ENCODE results near the gene CCDC88B.
"Not testable (repeated sequence)": the region's sequence is repeated elsewhere in the genome, so short reads cannot be mapped to it uniquely, and the experiment has no call there.

The CCDC88B gene

DNA sequence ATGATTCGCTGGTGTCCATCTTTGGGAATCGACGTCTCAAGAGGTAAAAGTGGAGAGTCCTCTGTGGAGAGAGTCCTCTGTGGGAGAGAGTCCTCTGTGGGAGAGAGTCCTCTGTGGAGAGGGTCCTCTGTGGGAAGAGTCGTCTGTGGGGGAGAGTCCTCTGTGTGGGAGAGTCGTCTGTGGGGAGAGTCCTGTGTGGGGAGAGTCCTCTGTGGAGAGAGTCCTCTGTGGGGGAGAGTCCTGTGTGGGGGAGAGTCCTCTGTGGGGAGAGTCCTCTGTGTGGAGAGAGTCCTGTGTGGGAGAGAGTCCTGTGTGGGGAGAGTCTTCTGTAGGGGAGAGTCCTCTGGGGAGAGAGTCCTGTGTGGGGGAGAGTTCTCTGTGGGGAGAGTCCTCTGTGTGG is 19.0 kb upstream of the CCDC88B start:
- no peak for DNase-seq (ENCODE audit: low read depth)

DNA sequence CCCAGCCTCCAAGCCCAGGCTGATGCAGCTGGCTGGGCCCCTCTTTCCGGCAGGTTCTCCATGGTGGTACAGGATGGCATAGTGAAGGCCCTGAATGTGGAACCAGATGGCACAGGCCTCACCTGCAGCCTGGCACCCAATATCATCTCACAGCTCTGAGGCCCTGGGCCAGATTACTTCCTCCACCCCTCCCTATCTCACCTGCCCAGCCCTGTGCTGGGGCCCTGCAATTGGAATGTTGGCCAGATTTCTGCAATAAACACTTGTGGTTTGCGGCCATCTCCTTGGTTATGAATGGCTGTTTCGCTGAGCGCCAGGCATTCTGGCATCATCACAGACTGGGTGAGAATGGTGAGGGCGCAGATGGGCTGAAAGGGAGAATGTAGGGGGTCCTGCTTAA is 18.5 kb upstream of the CCDC88B start:
- DNase-seq (ENCODE audit: low read depth), result no peak

DNA sequence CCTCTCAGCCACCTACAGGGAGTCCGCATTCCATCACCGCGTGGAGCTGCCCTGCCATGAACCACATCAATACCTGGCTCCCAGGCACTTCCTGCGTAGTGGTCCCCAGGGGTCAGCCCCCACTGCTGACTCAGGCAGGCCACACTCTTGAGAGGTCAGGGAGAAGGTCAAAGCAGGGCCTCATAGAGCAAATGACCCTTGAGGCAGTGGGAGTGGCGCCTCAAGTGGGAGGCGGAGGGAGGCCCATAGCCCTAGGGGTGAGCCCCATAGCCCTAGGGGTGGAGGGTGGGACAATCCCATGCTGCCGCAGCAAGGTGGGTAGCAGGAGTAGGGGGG is 17.1 kb upstream of the CCDC88B start:
- no peak for DNase-seq (ENCODE audit: low read depth)

DNA sequence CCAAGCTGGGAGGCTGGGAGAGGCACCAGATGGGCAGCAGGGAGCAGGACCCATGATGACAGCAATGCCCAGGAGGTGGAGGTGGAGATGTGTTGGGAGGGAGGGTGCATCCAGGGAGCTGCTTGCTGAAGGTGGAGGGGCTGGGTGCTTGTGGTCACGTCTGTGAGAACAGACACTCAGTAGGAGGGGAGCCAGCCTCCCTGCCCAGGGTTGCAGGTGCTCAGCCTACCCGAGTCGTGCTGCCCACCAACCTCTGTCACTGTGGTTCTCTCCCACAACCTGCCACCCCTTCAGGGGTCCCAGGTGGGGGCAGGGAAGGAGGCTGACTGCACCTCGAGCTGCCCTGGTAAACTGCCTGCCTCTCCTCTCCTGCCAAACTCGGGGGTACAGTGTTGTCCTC is 16.6 kb upstream of the CCDC88B start:
- no peak for DNase-seq (ENCODE audit: low read depth)

DNA sequence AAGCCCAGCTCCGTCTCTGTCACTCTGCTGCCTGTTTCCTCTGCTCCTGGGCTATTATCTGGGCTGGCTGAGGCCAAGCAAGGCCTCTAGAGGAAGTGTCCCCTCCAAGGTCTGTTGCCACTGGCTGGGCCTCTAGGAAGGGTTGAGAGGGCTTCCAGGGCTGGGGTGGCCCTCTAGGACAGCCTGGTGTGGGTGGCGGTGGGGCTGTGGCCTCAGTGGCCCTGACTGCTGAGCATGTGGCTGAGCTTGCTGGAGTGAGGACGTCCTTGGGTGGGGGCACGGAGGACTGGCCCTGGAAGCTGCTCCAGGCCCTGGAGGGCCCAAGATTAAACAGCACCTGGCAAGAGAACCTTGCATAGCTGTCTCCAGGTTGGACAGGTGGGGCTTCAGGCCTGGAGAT is 16.0 kb upstream of the CCDC88B start:
- not testable (repeated sequence) for DNase-seq (ENCODE audit: low read depth)

DNA sequence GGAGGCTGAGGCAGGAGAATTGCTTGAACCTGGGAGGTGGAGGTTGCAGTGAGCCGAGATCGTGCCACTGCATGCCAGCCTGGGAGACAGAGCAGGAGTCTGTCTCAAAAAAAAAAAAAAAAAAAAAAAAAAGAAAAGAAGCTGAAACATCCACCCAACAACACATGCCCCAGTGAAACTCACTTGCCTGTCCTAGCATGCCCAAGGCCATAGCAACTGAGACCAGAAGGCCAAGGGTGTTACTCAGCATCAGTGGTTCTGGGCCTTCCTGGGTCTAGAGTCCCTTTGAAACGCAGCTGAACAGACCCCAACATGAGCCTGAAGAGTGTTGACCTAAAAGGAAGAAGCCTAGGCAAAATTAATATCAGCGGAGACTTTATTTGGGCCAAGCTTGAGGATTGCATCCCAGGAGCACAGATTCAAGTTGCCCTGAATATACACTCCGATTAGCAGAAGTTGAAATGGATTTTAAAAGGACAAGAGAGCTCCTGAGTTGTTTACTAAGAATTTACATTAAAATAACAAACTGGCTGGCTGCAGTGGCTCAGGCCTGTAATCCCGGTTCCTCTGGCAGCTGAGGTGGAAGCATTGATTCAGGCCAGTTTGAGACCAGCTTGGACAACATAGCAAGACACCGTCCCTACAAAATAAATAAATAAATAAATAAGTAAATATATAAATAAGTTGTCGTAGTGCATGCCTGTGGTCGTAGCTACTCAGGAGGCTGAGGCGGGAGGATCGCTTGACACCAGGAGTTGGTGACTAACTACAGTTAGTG is 15.1 kb upstream of the CCDC88B start:
- no peak for DNase-seq (ENCODE audit: low read depth)

DNA sequence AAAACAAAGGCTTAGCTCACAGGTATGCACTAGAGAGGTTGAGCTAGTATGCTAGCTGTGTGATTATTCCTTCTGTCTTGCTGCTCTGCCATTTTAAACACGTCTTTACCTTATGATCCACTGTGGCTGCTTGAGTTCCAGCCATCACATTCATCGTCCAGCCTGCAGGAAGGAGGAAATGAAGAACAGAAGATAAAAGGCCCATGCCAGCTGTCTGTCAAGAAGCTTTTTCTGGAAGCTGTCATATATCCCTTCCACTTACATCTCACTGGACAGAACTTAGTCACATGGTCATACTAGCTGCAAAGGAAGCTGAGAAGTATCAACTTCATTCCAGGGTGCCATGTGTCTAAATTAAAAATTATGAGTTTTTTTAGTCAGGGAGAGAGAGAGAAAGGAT is 12.6 kb upstream of the CCDC88B start:
- DNase-seq (ENCODE audit: low read depth), result no peak

DNA sequence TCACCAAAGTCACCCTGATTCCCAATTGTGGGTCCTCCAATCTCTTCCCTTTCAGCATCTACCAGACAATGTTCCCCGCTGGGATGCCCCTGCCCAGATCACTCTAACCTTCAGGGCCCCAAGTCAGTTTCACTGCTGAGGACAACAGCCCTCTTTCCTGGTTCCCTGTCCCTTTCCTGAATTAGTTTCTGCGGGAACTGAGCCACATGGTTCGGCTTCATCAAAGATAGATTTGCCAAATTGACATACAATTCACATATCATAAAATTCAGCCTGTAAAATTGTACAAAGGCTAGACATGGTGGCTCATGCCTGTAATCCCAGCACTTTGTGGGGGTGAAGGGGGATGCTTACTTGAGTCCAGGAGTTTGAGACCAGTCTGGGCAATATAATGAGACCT is 12.0 kb upstream of the CCDC88B start:
- no peak for DNase-seq (ENCODE audit: low read depth)

DNA sequence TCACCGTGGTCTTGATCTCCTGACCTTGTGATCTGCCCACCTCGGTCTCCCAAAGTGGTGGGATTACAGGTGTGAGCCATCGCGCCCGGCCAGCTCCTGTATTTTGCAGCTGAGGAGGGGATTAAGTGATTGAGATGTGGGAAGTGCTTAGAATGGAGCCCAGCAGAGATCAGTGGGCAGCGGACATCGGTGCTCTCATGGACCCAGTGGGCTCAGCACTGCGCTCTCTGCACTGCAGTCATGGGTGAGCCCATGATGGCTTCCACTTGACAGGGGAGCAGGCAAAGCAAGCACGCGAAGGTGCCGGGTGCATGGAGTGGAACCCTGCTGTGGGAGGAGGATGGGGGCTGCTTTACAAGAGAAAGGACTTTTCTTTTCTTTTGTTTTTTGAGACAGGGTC is 9.1 kb upstream of the CCDC88B start:
- no peak for DNase-seq (ENCODE audit: low read depth)

DNA sequence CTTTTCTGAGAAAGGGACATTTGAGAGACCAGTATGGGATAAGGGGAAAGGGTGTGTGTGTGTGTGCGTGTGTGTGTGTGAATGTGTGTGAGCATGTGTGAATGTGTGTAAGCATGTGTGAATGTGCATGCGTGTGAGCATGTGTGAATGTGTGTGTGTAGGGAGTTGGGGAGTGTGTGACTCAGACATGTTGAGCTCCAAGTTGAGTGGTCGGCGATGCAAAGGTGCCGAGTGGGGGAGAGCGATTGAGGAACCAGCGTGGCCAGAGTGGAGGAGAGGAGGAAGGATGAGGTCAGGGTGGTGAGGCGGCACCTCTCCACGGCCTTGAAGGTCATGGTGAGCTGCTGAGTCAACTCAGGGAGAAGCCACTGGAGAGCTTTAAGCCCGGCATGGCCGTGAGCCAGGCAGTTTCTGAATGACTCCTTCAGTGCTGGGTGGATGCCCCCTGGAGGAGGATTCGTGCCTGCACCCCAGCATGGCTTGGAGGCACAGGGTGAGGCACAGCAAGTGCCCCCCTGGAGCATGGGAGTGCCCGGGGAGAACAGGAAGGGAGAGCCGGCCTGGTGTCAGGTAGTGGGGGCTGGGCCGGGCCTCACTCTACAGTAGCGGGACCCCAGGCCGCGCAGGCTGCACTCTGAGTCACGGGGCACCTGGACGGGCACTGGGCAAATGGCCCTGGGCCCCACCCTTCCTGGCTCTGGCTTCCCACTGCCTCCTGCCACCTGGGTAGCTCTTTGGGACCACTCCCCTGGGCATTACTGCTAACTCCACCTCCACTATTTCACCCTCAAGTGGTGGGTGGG is 8.2 kb upstream of the CCDC88B start:
- DNase-seq (ENCODE audit: low read depth), result no peak

DNA sequence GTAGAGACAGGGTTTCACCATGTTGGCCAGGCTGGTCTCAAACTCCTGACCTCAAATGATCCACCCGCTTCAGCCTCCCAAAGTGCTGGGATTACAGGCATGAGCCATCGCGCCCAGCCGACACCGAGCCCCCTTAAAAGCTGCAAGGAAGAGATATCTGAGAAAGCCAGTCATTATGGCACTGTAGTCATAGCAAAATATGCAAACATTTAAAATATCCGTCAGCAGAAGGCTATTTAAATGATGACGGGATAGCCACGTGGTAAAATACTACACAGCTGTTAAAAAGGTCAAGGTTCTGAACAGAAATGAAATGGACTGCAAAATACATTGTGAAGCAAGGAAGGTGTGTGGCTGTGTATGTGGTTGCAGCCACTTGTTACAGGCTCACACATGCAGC is 6.4 kb upstream of the CCDC88B start:
- no peak for DNase-seq (ENCODE audit: low read depth)

DNA sequence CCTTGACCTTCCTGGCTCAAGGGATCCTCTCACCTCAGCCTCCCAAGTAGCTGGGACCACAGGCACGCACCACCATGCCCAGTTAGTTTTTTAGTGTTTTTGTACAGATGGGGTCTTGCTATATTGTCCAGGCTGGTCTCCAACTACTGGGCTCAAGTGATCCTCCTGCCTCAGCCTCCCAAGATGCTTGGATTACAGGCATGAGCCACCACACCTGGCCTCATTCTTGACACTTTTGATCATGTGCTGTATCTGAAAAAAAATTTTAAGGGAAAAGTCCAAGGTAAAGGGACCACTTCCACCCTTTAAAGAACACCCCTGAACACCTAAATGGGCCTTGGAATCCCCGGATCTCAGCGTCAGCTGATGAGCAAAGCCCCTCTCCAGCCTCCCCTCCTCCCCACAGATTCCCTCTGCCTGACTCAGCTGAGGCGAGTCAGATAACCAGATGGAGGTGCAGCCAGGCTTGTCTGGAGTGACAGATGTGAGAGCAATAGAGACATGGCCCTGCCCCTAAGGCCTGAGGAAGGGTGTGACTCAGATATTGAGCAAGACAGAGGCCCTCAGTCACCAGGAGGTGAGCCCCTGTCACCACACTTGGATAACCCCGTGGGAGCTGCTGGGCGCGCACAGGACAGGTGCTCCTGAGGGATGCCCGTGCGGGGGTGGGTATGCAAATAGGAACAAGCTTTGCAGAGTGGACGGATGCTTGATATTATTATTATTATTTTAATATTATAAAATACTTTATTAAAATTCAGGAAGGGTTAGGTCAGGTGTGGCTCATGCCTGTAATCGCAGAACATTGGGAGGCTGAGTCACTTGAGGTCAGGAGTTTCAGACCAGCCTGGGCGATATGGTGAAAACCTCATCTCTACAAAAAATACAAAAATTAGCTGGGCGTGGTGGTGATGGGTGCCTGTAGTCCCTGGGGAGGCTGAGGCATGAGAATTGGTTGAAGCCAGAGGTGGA is 5.0 kb upstream of the CCDC88B start:
- DNase-seq (ENCODE audit: low read depth), result no peak

DNA sequence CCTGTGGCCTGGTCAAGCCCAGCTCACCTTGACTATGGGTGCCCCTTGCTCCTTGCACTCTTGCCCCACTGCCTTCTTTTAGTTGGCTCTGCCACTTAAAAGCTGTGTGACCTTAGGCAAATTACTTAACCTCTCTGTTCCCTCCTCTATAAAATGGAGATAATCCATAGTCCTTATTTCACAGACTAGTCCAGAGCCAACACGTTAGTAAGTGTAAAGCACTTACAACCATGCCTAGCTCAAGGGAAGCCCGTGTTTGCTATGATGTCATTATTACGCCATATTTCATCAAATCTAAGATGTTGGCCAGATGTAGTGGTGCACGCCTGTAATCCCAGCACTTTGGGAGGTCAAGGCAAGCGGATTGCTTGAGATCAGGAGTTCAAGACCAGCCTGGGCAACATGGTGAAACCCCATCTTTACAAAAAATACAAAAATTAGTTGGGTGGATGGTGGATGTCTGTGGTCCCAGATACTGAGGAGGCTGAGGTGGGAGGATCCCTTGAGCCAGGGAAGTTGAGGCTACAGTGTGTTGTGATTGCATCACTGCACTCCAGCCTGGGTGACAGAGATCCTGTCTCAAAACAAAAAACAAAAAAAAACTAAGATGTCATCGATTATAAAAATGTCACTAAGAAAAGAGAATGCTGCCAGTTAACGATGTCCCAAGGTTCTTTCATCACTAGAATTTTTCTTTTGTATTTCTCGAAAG is 2.3 kb upstream of the CCDC88B start:
- DNase-seq (ENCODE audit: low read depth), result no peak

DNA sequence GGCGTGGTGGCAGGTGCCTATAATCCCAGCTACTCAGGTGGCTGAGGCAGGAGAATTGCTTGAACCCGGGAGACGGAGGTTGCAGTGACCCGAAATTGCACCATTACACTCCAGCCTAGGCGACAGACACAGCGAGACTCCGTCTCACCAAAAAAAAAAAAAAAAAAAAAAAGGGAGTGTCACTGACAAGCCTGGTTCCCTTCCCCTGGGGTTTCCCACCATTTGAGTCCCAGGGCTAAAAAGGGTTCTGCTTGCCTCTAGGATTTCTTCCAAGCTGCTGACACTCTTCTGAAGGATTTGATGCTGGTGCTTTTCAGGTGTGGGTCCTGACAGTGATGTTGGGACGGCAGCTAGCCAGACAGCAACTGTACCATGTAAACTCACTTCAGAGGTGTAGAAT is 1.3 kb upstream of the CCDC88B start:
- DNase-seq (ENCODE audit: low read depth), result no peak

DNA sequence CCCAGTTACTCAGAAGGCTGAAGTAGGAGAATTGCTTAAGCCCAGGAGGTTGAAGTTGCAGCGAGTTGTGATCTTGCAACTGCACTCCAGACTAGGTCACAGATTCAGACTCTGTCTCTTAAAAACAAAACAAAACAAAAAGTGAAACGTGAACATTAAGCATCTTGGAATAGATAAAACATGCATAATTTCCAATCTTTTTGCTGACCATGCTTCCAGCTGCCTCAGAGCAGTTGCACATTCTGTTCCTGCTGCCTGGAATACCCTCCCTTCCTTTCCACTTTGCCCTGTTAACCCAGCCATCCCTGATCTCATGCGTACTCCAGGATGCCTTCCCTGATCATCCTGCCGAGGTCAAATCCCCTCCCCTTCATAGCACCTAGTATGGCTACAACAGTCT is 718 bp upstream of the CCDC88B start:
- DNase-seq (ENCODE audit: low read depth), result no peak

DNA sequence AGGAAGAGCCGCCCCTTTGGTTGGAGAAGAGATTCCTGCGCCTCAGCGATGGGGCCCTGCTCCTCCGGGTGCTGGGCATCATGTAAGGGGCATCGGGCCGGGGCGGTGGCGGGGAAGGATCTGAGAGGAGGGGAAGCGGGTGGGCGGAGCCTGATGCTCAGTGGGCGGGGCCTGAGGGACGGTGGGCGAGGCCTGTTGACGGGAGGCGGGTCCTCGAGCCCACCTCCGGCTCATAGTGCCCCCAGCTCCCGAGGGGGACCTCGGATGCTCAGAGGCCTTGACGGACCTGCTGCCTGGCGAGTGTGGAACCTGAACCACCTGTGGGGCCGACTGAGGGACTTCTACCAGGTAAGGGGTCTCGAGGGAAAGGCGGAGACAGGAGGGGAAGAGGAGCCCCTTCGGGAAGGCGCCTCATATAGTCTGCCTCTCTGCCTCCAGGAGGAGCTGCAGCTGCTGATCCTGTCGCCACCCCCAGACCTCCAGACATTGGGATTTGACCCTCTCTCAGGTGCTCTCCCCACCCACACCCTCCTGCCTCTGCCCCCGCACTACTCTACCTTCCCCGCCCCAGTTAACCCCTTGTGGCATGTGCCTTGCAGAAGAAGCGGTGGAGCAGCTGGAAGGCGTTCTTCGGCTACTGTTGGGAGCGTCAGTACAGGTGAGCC is 799 bp downstream of the CCDC88B start:
- peak; percentile 71 for DNase-seq (ENCODE audit: low read depth)

DNA sequence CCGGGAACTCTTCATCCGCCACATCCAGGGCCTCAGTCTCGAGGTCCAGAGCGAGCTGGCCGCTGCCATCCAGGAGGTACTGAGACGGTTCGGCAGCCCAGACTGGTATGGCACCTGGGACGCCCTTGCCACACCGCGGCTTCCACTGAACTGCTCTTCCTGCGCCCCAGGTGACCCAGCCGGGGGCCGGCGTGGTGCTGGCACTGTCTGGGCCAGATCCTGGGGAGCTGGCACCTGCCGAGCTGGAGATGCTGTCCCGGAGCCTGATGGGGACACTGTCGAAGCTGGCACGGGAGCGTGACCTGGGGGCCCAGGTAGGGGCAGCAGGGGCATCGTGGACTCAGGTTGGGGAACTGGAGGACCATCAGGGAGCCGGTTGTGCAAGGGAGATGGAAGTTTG is 1.4 kb downstream of the CCDC88B start:
- no peak for DNase-seq (ENCODE audit: low read depth)

DNA sequence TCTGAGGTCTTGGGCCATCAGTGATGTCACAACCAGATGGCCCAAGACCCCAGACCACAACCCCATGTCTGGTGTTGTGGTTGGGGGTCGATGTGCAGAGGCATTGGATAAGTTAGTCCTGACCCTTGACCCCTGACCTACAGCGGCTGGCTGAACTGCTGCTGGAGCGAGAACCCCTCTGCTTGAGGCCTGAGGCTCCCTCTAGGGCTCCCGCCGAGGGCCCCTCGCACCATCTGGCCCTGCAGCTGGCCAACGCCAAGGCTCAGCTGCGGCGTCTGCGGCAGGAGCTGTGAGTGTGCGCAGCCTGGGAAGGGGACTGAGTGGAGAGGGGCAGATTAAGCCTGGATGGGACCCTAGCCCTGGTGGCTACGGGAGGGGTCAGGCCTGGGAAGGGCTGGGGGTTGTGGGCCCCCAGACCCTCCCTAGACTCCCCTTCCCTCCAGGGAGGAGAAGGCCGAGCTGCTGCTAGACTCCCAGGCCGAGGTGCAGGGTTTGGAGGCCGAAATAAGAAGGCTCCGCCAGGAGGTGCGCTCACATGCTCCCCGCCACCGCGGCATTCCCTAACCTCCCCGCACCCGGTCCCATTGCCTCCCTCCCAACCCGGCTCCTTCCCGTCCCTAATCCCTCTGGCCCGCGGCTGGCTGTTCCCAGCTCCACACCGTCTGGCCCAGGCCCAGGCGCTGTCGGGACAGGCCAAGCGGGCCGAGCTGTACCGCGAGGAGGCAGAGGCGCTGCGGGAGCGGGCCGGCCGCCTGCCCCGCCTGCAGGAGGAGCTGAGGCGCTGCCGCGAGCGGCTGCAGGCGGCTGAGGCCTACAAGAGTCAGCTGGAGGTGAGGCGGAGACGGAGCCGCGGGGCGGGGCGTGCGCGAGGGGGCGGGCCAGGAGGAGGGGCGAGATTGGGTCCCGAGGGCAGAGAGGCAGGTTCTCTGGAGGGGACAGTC is 2.1 kb downstream of the CCDC88B start:
- peak; percentile 84 for DNase-seq (ENCODE audit: low read depth)

DNA sequence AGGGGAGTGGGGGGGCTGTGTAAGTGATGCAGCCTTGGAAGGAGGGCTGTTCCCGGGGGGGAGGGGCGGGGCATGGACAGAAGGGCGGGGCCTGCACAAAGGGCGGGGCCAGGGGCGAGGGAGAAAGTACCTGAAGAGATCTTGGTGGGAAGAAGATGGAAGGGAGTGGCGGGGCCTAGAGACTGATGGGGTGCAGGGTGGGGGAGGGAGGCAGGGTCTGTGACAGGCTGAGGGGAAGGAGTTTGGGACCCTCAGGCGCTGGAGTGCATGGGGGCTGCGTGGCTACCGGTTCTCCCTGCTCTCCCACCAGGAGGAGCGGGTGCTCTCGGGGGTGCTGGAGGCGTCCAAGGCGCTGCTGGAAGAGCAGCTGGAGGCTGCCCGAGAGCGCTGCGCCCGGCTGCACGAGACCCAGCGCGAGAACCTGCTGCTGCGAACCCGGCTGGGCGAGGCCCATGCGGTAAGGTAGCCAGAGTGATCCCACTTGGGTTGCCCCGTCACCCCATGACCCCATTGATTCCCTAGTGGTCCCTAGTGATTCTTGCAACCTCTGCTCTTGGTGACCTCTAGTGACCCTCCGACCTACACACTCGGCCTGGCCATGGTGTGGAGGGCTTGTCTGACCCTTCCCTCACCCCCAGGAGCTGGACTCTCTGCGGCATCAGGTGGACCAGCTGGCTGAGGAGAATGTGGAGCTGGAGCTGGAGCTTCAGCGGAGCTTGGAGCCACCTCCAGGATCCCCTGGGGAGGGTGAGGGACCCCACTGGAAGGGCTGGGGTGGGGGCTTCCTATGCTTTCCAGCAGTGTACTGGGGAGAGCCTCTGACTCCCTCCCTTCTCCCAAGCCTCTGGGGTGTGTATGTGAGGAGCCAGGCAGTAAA is 3.1 kb downstream of the CCDC88B start:
- no peak for DNase-seq (ENCODE audit: low read depth)

Data from stimulated activated CD8-positive, alpha-beta memory T cell treated with anti-CD3 and anti-CD28 coated beads, Interleukin-15, amount 100 ng/mL, for 24 hours (primary cell).